Gastroesophageal sphincter (tissue), 4 donors: ENCODE results near the gene GAB4. TPM values are rescaled to one million over a fixed set of nuclear protein-coding genes. Genes with fewer than 3 reads are reported as not detected.

Experiments used
- ATAC-seq: fragments of 150-250 bp; one replicate; pipeline ENCODE4 v1.9.1; 2016; ENCODE audit warnings: mild to moderate bottlenecking, moderate library complexity
- H3K27ac ChIP-seq, 4 donors: fragments of 200-600 bp; sonication (generic) in 3 of 4; 1 replicate in 3 of 4; 2 replicates in 1 of 4; pipeline ENCODE4 v1.5.1; 2016 to 2019
- H3K27me3 ChIP-seq: fragments of 200-600 bp; sonication (generic); one replicate; pipeline ENCODE4 v1.5.1; 2019
- H3K36me3 ChIP-seq, 2 donors: fragments of 200-600 bp; sonication (generic); one replicate each; pipeline ENCODE4 v1.5.1; 2019; ENCODE audit warnings: control low read depth in 1 of 2
- H3K4me1 ChIP-seq, 3 donors: fragments of 200-600 bp; sonication (generic); 1 replicate in 2 of 3; 2 replicates in 1 of 3; pipeline ENCODE4 v1.5.1; 2016 to 2019; ENCODE audit warnings: control low read depth in 2 of 3
- H3K4me3 ChIP-seq, 2 donors: fragments of 200-600 bp; sonication (generic); one replicate each; pipeline ENCODE4 v1.5.1; 2019; ENCODE audit warnings: mild to moderate bottlenecking in 1 of 2, moderate library complexity in 1 of 2
- H3K9me3 ChIP-seq, 3 donors: fragments of 200-600 bp; sonication (generic); one replicate each; pipeline ENCODE4 v1.5.1; 2017 to 2019; ENCODE audit warnings: control low read depth in 2 of 3
- CTCF ChIP-seq, 4 experiments: fragments of 200-600 bp in 2 of 4; fragments of 450-650 bp in 2 of 4; sonication (generic) in 1 of 4; IDR thresholded peaks; one replicate each; pipeline ENCODE4 v1.5.1; 2017 to 2019; ENCODE audit warnings: antibody characterized with exemption in 4 of 4, mild to moderate bottlenecking in 2 of 4, moderate library complexity in 2 of 4
- EP300 ChIP-seq: sonication (generic); formaldehyde crosslinking; IDR thresholded peaks from one replicate; pipeline ENCODE4 v1.6.1; 2017; ENCODE audit warnings: antibody characterized with exemption, mild to moderate bottlenecking
- POLR2A ChIP-seq, 2 donors: fragments of 450-650 bp; IDR thresholded peaks; one replicate each; pipeline ENCODE4 v1.6.1; 2017; ENCODE audit warnings: antibody characterized with exemption in 2 of 2, mild to moderate bottlenecking in 2 of 2, moderate library complexity in 1 of 2
- POLR2AphosphoS5 ChIP-seq: sonication (generic); formaldehyde crosslinking; IDR thresholded peaks from one replicate; pipeline ENCODE4 v1.6.1; 2017; ENCODE audit warnings: antibody characterized with exemption
- WGBS, 2 donors: methylation state at CpG; one replicate each; pipeline ENCODE4 v1.1.5; 2018; ENCODE audit warnings: low coverage in 1 of 2; 5-methylcytosine and 5-hydroxymethylcytosine counted together
- total RNA-seq, 4 donors: library from RNA; depleted of rRNA; stranded (reverse); fragments of >200 nt; gene quantifications; one replicate each; pipeline ENCODE4 v1.1.0, GENCODE V29; 2016

GAB4 gene
- total RNA-seq, 4 donors from 2014 or later, result not detected

GRCh38 chr22:16958475-16958874 lies 49.5 kb downstream of the GAB4 start:
- no peaks in the 10 kb centered on the region for H3K9me3 ChIP-seq
- TF ChIP-seq POLR2AphosphoS5 (no peak), EP300 (no peak), POLR2A (IDR thresholded peaks at IDR 0.05) (no peak), CTCF (IDR thresholded peaks at IDR 0.05) (no peak)
- no peak for ATAC-seq
- no peaks in the 10 kb centered on the region for H3K4me1 ChIP-seq
- H3K36me3 ChIP-seq, result no peaks in the 10 kb centered on the region
- H3K4me3 ChIP-seq, result no peak overlapping the region
- peaks cover 4% of the 10 kb centered on the region for H3K27me3 ChIP-seq
- H3K27ac ChIP-seq, result no peak overlapping the region
- no CpG with 5 or more reads among the region's 2 CpGs for WGBS, 2 donors

DNA sequence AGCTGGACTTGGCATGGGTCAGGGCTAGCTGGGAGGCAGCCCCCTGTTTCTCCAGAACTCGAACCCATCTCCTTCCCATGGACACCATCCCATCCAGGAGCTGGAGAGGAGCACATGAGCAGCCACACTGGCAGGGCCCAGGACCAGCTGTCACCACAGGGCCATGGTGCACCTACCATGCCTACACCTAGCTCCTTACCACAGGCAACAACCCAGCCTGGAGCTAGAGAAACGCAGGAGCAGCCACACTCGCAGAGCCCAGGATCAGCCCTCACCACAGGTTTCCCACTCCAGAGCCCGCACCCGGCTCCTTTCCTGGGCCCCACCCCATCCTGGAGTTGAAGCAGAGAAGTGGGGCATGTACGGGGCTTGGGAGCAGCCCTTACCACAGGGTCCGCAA lies 50.2 kb downstream of the GAB4 start:
- Histone ChIP-seq H3K9me3 (no peaks in the 10 kb centered on the region), H3K27me3 (peaks cover 4% of the 10 kb centered on the region), H3K4me3 (no peak overlapping the region), H3K4me1 (no peaks in the 10 kb centered on the region), H3K27ac (no peak overlapping the region), H3K36me3 (no peaks in the 10 kb centered on the region)
- no peak for TF ChIP-seq EP300
- TF ChIP-seq POLR2AphosphoS5, result no peak
- no peak for TF ChIP-seq CTCF (IDR thresholded peaks at IDR 0.05)
- TF ChIP-seq POLR2A (IDR thresholded peaks at IDR 0.05), result no peak
- WGBS, 2 donors, result 44% methylated on average over 1 of the region's 7 CpGs; no CpG with 5 or more reads in 1 of the 2 donors
- no peak for ATAC-seq

DNA sequence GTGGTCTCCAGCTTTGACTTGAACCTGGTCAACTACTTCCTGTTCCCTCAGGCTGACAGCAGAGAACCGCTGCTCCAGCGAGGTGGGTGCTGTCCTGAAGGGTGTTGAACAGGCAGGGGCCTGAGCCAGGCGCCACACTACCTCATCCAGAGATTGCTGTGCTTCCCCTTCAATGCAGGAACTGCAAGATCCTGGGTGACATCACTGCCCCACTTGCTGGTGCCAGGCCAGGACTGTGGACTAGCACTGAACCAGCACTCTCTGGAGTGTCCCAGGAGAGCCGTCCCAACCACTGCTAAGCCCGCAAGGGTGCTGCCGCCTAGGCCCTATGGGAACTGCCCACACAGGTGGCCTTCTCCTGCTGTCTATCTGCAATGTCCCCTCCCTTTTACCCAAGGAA lies 51.7 kb downstream of the GAB4 start:
- TF ChIP-seq EP300, result no peak
- Histone ChIP-seq H3K4me1 (no peaks in the 10 kb centered on the region), H3K36me3 (no peaks in the 10 kb centered on the region), H3K27me3 (peaks cover 4% of the 10 kb centered on the region), H3K27ac (no peak overlapping the region), H3K4me3 (no peak overlapping the region), H3K9me3 (no peaks in the 10 kb centered on the region)
- no peak for ATAC-seq
- WGBS, 2 donors, result 63% methylated on average over 2 of the region's 6 CpGs; no CpG with 5 or more reads in 1 of the 2 donors

GRCh38 chr22:16955678-16956210 lies 52.3 kb downstream of the GAB4 start:
- Histone ChIP-seq H3K27ac (no peak overlapping the region), H3K27me3 (peaks cover 4% of the 10 kb centered on the region), H3K4me1 (no peaks in the 10 kb centered on the region), H3K4me3 (no peak overlapping the region), H3K9me3 (no peaks in the 10 kb centered on the region), H3K36me3 (no peaks in the 10 kb centered on the region)
- 30 to 50% methylated on average over 1 to 2 of the region's 2 CpGs for WGBS, 2 donors
- TF ChIP-seq POLR2A (IDR thresholded peaks at IDR 0.05) (no peak), EP300 (no peak), POLR2AphosphoS5 (no peak), CTCF (IDR thresholded peaks at IDR 0.05) (no peak)
- ATAC-seq, result no peak

DNA sequence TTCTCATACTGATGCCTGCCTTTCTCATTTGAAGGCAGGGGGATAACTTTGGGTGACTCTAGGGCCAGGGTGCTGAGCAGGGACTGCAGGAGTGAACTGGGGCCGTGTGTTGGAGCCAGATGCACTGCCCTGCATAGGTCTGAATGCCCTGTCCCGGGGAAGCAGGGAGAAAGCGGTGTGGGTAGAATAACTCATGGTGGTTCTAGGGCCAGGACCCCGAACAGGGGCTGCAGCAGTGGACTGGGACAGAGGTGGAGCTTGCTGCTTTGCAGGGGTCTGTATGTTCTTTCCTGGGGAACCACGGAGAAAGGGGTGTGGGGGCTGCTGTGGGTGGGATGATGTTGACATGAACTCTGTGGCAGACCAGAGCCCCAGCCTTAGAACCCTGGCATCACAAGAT lies 52.9 kb downstream of the GAB4 start:
- ATAC-seq, result no peak
- WGBS, 2 donors, result 50 to 79% methylated on average over 1 to 3 of the region's 5 CpGs

More for the DNA sequence above, 52.9 kb downstream of the GAB4 start:
- Histone ChIP-seq H3K27me3 (peaks cover 4% of the 10 kb centered on the region), H3K36me3 (no peaks in the 10 kb centered on the region), H3K4me1 (no peaks in the 10 kb centered on the region), H3K27ac (no peak overlapping the region), H3K9me3 (no peaks in the 10 kb centered on the region), H3K4me3 (no peak overlapping the region)
- TF ChIP-seq POLR2AphosphoS5, result no peak
- no peak for TF ChIP-seq POLR2A (IDR thresholded peaks at IDR 0.05)
- no peak for TF ChIP-seq CTCF (IDR thresholded peaks at IDR 0.05)
- no peak for TF ChIP-seq EP300
